Esophagus squamous epithelium (tissue), 4 donors: ENCODE measurements around the gene DLST.

Experiments used
- CTCF ChIP-seq, 6 experiments: fragments of 450-650 bp in 4 of 6; fragments of 200-600 bp in 2 of 6; sonication (generic) in 2 of 6; IDR thresholded peaks; one replicate each; pipeline ENCODE4 v1.5.1; 2016 to 2019; ENCODE audit warnings: antibody characterized with exemption in 6 of 6, mild to moderate bottlenecking in 4 of 6, moderate library complexity in 4 of 6
- POLR2A ChIP-seq, 4 donors: fragments of 450-650 bp; IDR thresholded peaks; one replicate each; pipeline ENCODE4 v1.6.1; 2017; ENCODE audit warnings: antibody characterized with exemption in 4 of 4, mild to moderate bottlenecking in 4 of 4, moderate library complexity in 3 of 4

GRCh38 chr14:74915426-74915825 is 33.7 kb downstream of the DLST start:
- TF ChIP-seq CTCF (IDR thresholded peaks at IDR 0.05) (no peak), POLR2A (IDR thresholded peaks at IDR 0.05) (no peak)
